Gastrocnemius medialis (tissue), 4 donors: ENCODE results near the gene ITPR1. TPM values are rescaled to one million over a fixed set of nuclear protein-coding genes. Genes with fewer than 3 reads are reported as not detected.

Experiments
- ATAC-seq, 2 donors: fragments of 150-250 bp; one replicate each; pipeline ENCODE4 v1.9.1; 2016
- DNase-seq, 2 donors: peaks; one replicate each; pipeline ENCODE4 v3.0.0-alpha.2; 2019
- H3K27ac ChIP-seq, 4 donors: fragments of 200-600 bp; sonication (generic); 1 replicate in 1 of 4; 2 replicates in 3 of 4; pipeline ENCODE4 v1.5.1; 2016 to 2018; ENCODE audit warnings: mild to moderate bottlenecking in 2 of 4, moderate library complexity in 1 of 4
- H3K27me3 ChIP-seq, 3 donors: fragments of 200-600 bp; sonication (generic) in 2 of 3; 1 replicate in 1 of 3; 2 replicates in 2 of 3; pipeline versions ENCODE4 v1.5.1 to v1.6.0; 2016 to 2019; ENCODE audit warnings: mild to moderate bottlenecking in 1 of 3, moderate library complexity in 1 of 3
- H3K36me3 ChIP-seq, 2 donors: fragments of 200-600 bp; sonication (generic) in 1 of 2; one replicate each; pipeline ENCODE4 v1.5.1; 2017 to 2018
- H3K4me1 ChIP-seq, 2 donors: fragments of 200-600 bp; sonication (generic) in 1 of 2; one replicate each; pipeline ENCODE4 v1.5.1; 2016 to 2017; ENCODE audit warnings: mild to moderate bottlenecking in 2 of 2
- H3K4me3 ChIP-seq, 4 donors: fragments of 200-600 bp; sonication (generic) in 3 of 4; 1 replicate in 1 of 4; 2 replicates in 3 of 4; pipeline ENCODE4 v1.5.1; 2016 to 2019; ENCODE audit warnings: mild to moderate bottlenecking in 2 of 4
- H3K9me3 ChIP-seq, 3 donors: fragments of 200-600 bp; sonication (generic) in 2 of 3; 1 replicate in 1 of 3; 2 replicates in 2 of 3; pipeline ENCODE4 v1.5.1; 2016 to 2019
- CTCF ChIP-seq, 5 experiments: fragments of 450-650 bp in 3 of 5; fragments of 200-600 bp in 2 of 5; sonication (generic) in 2 of 5; IDR thresholded peaks in 4 of 5; conservative IDR thresholded peaks in 1 of 5; 1 replicate in 4 of 5; 2 replicates in 1 of 5; pipeline ENCODE4 v1.5.1; 2016 to 2019; ENCODE audit warnings: antibody characterized with exemption in 5 of 5, mild to moderate bottlenecking in 3 of 5, moderate library complexity in 3 of 5
- POLR2A ChIP-seq, 2 donors: fragments of 450-650 bp; IDR thresholded peaks; one replicate each; pipeline ENCODE4 v1.6.1; 2017; ENCODE audit warnings: antibody characterized with exemption in 2 of 2, mild to moderate bottlenecking in 2 of 2, moderate library complexity in 2 of 2
- in situ Hi-C, 4 donors: fragments of 200-750 bp; cut with MboI; loops; one replicate each; pipeline versions ENCODE4 v1.15.0 to v1.8.0; 2017; ENCODE audit warnings: low sequenced_read_pairs in 4 of 4
- intact Hi-C: fragments of 100-400 bp; cut with DNase I; formaldehyde crosslinking; loops from one replicate; pipeline ENCODE4 v1.15.1; 2023; ENCODE audit warnings: low total_unique reads
- total RNA-seq, 4 donors: library from RNA; depleted of rRNA; stranded (reverse); fragments of >200 nt; gene quantifications; one replicate each; pipeline versions ENCODE4 v1.1.0 to v1.2.3, GENCODE V29; 2016

The ITPR1 gene
- total RNA-seq, 4 donors from 2014 or later: 5.5 to 21.7 (median 11.3) TPM

- Histone ChIP-seq H3K36me3 (no peaks in the 10 kb centered on the region), H3K9me3 (no peaks in the 10 kb centered on the region), H3K27me3 (no peaks in the 10 kb centered on the region), H3K4me3 (no peak overlapping the region), H3K27ac (peak overlapping the region in 1 of 4 donors; percentile 78), H3K4me1 (peaks cover 38 to 57% of the 10 kb centered on the region in 2 donors)
- in situ Hi-C loops (no loop called here), intact Hi-C loops (loop anchor here (10.0 kb wide), 1 partner anchor 446 kb away; no protein-coding TSS in a partner anchor)
- no peak for DNase-seq
- ATAC-seq: no peak
- no peak for TF ChIP-seq CTCF (IDR thresholded peaks at IDR 0.05 in 4 of 5, conservative IDR thresholded peaks at IDR 0.05 in 1 of 5)
- TF ChIP-seq POLR2A (IDR thresholded peaks at IDR 0.05): no peak
Observed at GRCh38 chr3:4748701-4749378, 255.7 kb downstream of the ITPR1 start.

GRCh38 chr3:4749567-4750002, 256.4 kb downstream of the ITPR1 start:
- intact Hi-C loops: loop anchor here (10.0 kb wide), 1 partner anchor 445 kb away; no protein-coding TSS in a partner anchor
- H3K27ac ChIP-seq: peak overlapping the region; percentile 70 to 78 (median 75)
- ATAC-seq (no peak), DNase-seq (no peak)
- H3K27me3 ChIP-seq: no peaks in the 10 kb centered on the region
- H3K9me3 ChIP-seq: no peaks in the 10 kb centered on the region
- H3K36me3 ChIP-seq: no peaks in the 10 kb centered on the region
- no peak for TF ChIP-seq POLR2A (IDR thresholded peaks at IDR 0.05)
- TF ChIP-seq CTCF (IDR thresholded peaks at IDR 0.05 in 4 of 5, conservative IDR thresholded peaks at IDR 0.05 in 1 of 5): no peak
- in situ Hi-C loops: no loop called here
- H3K4me3 ChIP-seq: no peak overlapping the region
- peaks cover 38 to 55% of the 10 kb centered on the region in 2 donors for H3K4me1 ChIP-seq

- Histone ChIP-seq H3K27ac (peak overlapping the region; percentile 70 to 78 (median 75)), H3K9me3 (no peaks in the 10 kb centered on the region), H3K4me1 (peaks cover 38 to 54% of the 10 kb centered on the region in 2 donors), H3K27me3 (no peaks in the 10 kb centered on the region), H3K4me3 (peak overlapping the region in 1 of 4 donors; percentile 14), H3K36me3 (no peaks in the 10 kb centered on the region)
- intact Hi-C loops (no loop called here), in situ Hi-C loops (no loop called here)
- TF ChIP-seq CTCF (IDR thresholded peaks at IDR 0.05 in 4 of 5, conservative IDR thresholded peaks at IDR 0.05 in 1 of 5) (no peak), POLR2A (IDR thresholded peaks at IDR 0.05) (no peak)
- ATAC-seq: peak; percentile 82 to 83
- no peak for DNase-seq
Observed at GRCh38 chr3:4750306-4750968, 257.3 kb downstream of the ITPR1 start.

GRCh38 chr3:4751029-4751501, 257.9 kb downstream of the ITPR1 start:
- intact Hi-C loops: no loop called here
- DNase-seq (no peak), ATAC-seq (no peak)
- in situ Hi-C loops: no loop called here
- Histone ChIP-seq H3K9me3 (no peaks in the 10 kb centered on the region), H3K4me3 (peak overlapping the region in 1 of 4 donors; percentile 14), H3K27me3 (no peaks in the 10 kb centered on the region), H3K36me3 (no peaks in the 10 kb centered on the region), H3K4me1 (peaks cover 38 to 52% of the 10 kb centered on the region in 2 donors), H3K27ac (peak overlapping the region; percentile 70 to 78 (median 75))
- TF ChIP-seq CTCF (IDR thresholded peaks at IDR 0.05 in 4 of 5, conservative IDR thresholded peaks at IDR 0.05 in 1 of 5) (no peak), POLR2A (IDR thresholded peaks at IDR 0.05) (no peak)
